OCI-LY3 (cell line): ENCODE data around the gene KLHL12.

Experiments
- EZH2phosphoT487 ChIP-seq: fragments of 200-600 bp; shearing (Covaris generic); IDR thresholded peaks from 2 replicates; pipeline ENCODE4 v1.6.1; 2018; ENCODE audit warnings: antibody characterized with exemption, mixed run types, low read depth
- TF ChIP-seq, protein P1 (sequence below): fragments of 200-600, 300-600 bp; sonication (generic); IDR thresholded peaks from 2 replicates; pipeline ENCODE4 v1.5.1; 2014; ENCODE audit warnings: antibody characterized with exemption, low read length, low read depth

DNA sequence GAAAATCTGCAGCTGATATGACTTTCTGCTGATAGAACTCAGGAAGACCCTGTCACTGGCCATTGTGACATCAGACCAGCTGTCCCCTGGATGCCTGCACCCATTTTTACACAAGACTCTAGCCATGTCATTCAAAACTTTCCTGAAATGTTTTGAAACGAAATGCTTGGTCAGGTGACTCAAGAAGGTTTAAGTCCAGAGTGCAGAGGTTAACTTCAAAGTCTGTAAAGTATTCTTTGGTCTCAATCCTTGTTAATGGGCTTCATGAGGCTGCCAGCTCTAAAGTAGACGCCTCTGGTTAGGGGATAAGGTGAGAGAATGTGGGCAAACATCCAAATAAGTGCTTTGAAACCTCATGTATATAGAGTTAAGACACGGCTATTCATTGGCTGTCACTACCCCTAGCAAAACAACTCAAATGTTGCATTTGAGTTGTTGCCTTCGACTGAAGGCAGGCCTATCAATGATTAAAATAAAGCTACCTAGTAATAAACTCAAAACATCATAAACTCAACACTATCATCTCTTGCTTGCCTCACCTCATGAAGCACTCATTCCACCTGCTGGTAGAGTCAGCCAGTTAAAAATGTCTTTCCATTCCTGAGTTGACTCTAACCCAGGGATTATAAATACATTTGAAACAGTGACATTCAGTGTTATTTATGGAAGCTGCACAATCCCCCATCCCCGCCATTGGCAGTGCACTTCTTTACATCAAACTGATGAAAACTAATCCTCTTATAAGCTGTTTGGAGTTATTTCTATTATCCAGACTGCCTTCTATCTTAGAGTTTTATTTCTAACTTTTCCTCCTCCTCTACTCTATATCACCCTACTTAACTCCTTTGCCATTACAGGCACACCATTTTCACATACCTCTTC is 64.1 kb downstream of the KLHL12 start:
- no peak; the same call in 1 of the 2 replicates for TF ChIP-seq EZH2phosphoT487
- TF ChIP-seq, protein P1, sequence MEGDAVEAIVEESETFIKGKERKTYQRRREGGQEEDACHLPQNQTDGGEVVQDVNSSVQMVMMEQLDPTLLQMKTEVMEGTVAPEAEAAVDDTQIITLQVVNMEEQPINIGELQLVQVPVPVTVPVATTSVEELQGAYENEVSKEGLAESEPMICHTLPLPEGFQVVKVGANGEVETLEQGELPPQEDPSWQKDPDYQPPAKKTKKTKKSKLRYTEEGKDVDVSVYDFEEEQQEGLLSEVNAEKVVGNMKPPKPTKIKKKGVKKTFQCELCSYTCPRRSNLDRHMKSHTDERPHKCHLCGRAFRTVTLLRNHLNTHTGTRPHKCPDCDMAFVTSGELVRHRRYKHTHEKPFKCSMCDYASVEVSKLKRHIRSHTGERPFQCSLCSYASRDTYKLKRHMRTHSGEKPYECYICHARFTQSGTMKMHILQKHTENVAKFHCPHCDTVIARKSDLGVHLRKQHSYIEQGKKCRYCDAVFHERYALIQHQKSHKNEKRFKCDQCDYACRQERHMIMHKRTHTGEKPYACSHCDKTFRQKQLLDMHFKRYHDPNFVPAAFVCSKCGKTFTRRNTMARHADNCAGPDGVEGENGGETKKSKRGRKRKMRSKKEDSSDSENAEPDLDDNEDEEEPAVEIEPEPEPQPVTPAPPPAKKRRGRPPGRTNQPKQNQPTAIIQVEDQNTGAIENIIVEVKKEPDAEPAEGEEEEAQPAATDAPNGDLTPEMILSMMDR, result peak; percentile 23
